ENCODE data around the gene ORM2. TPM values are rescaled to one million over a fixed set of nuclear protein-coding genes. Genes with fewer than 3 reads are reported as not detected.

ORM2 gene
- total RNA-seq, 1 experiment from 2014 or later: 46.0 TPM

- intact Hi-C loops (cut with micrococcal nuclease; ENCODE audit: unreplicated experiment): loop anchor here (1.0 kb wide), 2 partner anchors 196 to 567 kb away; no protein-coding TSS in a partner anchor
- ChIA-PET CTCF (interaction anchor here (0.9 kb wide), 1 partner anchor 196 kb away, joined by 3 read pairs; no protein-coding TSS in a partner anchor), POLR2A (no interaction called here)
- Mint-ChIP-seq H3K4me1 (ENCODE audit: low read depth, unreplicated experiment) (no peaks in the 10 kb centered on the region), H3K27ac (ENCODE audit: unreplicated experiment) (no peak overlapping the region), H3K36me3 (ENCODE audit: insufficient read depth, unreplicated experiment) (peaks cover 11% of the 10 kb centered on the region), H3K4me3 (ENCODE audit: unreplicated experiment) (no peak overlapping the region), H3K9me3 (ENCODE audit: unreplicated experiment) (no peaks in the 10 kb centered on the region), H3K27me3 (ENCODE audit: insufficient read depth, unreplicated experiment) (no peaks in the 10 kb centered on the region)
- no peaks in the 10 kb centered on the region for H3K4me1 ChIP-seq
- H3K27me3 ChIP-seq (replicated peaks; ENCODE audit: control insufficient read depth, insufficient read depth, low read length): no peaks in the 10 kb centered on the region
- H3K4me3 ChIP-seq (ENCODE audit: low read depth, low read length): no peak overlapping the region
- DNase-seq: no peak
- BruUV-seq (replicated peaks): no TSS peak
- H3K36me3 ChIP-seq (ENCODE audit: control insufficient read depth, insufficient read depth, low read length): no peaks in the 10 kb centered on the region
- no peak for TF ChIP-seq CTCF (IDR thresholded peaks at IDR 0.05; ENCODE audit: insufficient read depth in 1 of 2, low read depth in 1 of 2, low read length in 1 of 2, severe bottlenecking in 1 of 2, unreplicated experiment in 1 of 2)
- H3K9me3 ChIP-seq: no peaks in the 10 kb centered on the region
These were observed 25.1 kb upstream of the ORM2 start for GRCh38 chr9:114304416-114305188.

- POLR2A ChIA-PET: no interaction called here
- no peaks in the 10 kb centered on the region for H3K27me3 ChIP-seq (replicated peaks; ENCODE audit: control insufficient read depth, insufficient read depth, low read length)
- H3K4me1 ChIP-seq: no peaks in the 10 kb centered on the region
- intact Hi-C loops (cut with micrococcal nuclease; ENCODE audit: unreplicated experiment): no loop called here
- Mint-ChIP-seq H3K36me3 (ENCODE audit: insufficient read depth, unreplicated experiment) (peaks cover 22% of the 10 kb centered on the region), H3K27ac (ENCODE audit: unreplicated experiment) (no peak overlapping the region), H3K9me3 (ENCODE audit: unreplicated experiment) (no peaks in the 10 kb centered on the region), H3K4me3 (ENCODE audit: unreplicated experiment) (no peak overlapping the region), H3K4me1 (ENCODE audit: low read depth, unreplicated experiment) (no peaks in the 10 kb centered on the region), H3K27me3 (ENCODE audit: insufficient read depth, unreplicated experiment) (no peaks in the 10 kb centered on the region)
- no peak overlapping the region for H3K4me3 ChIP-seq (ENCODE audit: low read depth, low read length)
- peaks cover 1% of the 10 kb centered on the region; the same call in 1 of the 2 replicates for H3K36me3 ChIP-seq (ENCODE audit: control insufficient read depth, insufficient read depth, low read length)
- no TSS peak for BruUV-seq (replicated peaks)
- TF ChIP-seq CTCF (IDR thresholded peaks at IDR 0.05; ENCODE audit: insufficient read depth in 1 of 2, low read depth in 1 of 2, low read length in 1 of 2, severe bottlenecking in 1 of 2, unreplicated experiment in 1 of 2): no peak
- CTCF ChIA-PET: no interaction called here
- no peaks in the 10 kb centered on the region for H3K9me3 ChIP-seq
- DNase-seq: no peak
These were observed 21.8 kb upstream of the ORM2 start for GRCh38 chr9:114307899-114308267.

GRCh38 chr9:114308361-114308950 is 21.2 kb upstream of the ORM2 start:
- Mint-ChIP-seq H3K27ac (ENCODE audit: unreplicated experiment) (no peak overlapping the region), H3K36me3 (ENCODE audit: insufficient read depth, unreplicated experiment) (peaks cover 22% of the 10 kb centered on the region), H3K9me3 (ENCODE audit: unreplicated experiment) (no peaks in the 10 kb centered on the region), H3K4me1 (ENCODE audit: low read depth, unreplicated experiment) (no peaks in the 10 kb centered on the region), H3K4me3 (ENCODE audit: unreplicated experiment) (no peak overlapping the region), H3K27me3 (ENCODE audit: insufficient read depth, unreplicated experiment) (no peaks in the 10 kb centered on the region)
- TF ChIP-seq CTCF (IDR thresholded peaks at IDR 0.05; ENCODE audit: insufficient read depth in 1 of 2, low read depth in 1 of 2, low read length in 1 of 2, severe bottlenecking in 1 of 2, unreplicated experiment in 1 of 2): no peak
- Histone ChIP-seq H3K9me3 (no peaks in the 10 kb centered on the region), H3K36me3 (ENCODE audit: control insufficient read depth, insufficient read depth, low read length) (peaks cover 1% of the 10 kb centered on the region; the same call in 1 of the 2 replicates), H3K4me1 (no peaks in the 10 kb centered on the region), H3K4me3 (ENCODE audit: low read depth, low read length) (no peak overlapping the region), H3K27me3 (replicated peaks; ENCODE audit: control insufficient read depth, insufficient read depth, low read length) (no peaks in the 10 kb centered on the region)
- no peak for DNase-seq
- ChIA-PET POLR2A (no interaction called here), CTCF (no interaction called here)
- no TSS peak for BruUV-seq (replicated peaks)
- intact Hi-C loops (cut with micrococcal nuclease; ENCODE audit: unreplicated experiment): no loop called here

Data from Caco-2 (cell line).